IMR-90 (cell line): ENCODE data around the gene SERP2. TPM values are rescaled to one million over a fixed set of nuclear protein-coding genes. Genes with fewer than 3 reads are reported as not detected.

Experiments
- ATAC-seq: fragments of 200-7000 bp; cut with Tn5 transposase; 2 replicates; pipeline ENCODE4 v1.9.1; 2020; ENCODE audit warnings: low read depth, mild to moderate bottlenecking, moderate library complexity
- BruUV-seq: library from RNA; stranded (reverse); fragments of 400-500 nt; replicated peaks from 2 replicates; lab custom pipeline; 2021; lab: Mats Ljungman, UMichigan
- CTCF ChIA-PET: fragments of 300-600 bp; formaldehyde crosslinking; extraction: SDS; loops from one replicate; lab custom pipeline; 2021; ENCODE audit warnings: antibody characterized with exemption; lab: Yijun Ruan, JAX
- POLR2A ChIA-PET: fragments of 300-600 bp; sonication (Branson Sonifier 250); formaldehyde crosslinking; loops from one replicate; lab custom pipeline; 2022; ENCODE audit warnings: antibody characterized with exemption; ENCODE audit not compliant: unreplicated experiment; lab: Charles Lee
- DNase-seq: peaks from one replicate; pipeline ENCODE4 v3.0.0; 2013
- H2AFZ ChIP-seq: replicated peaks from 2 replicates; pipeline ENCODE3; 2013; ENCODE audit warnings: low read length, mild to moderate bottlenecking; ENCODE audit not compliant: poor library complexity
- H2AK5ac ChIP-seq: 2 replicates; pipeline ENCODE4 v1.6.1; 2013; ENCODE audit warnings: low read depth, low read length, inconsistent platforms
- H2AK9ac ChIP-seq: replicated peaks from 2 replicates; pipeline ENCODE3; 2013; ENCODE audit warnings: mild to moderate bottlenecking, low read depth, low read length, moderate library complexity; ENCODE audit not compliant: poor library complexity
- H2BK120ac ChIP-seq: 2 replicates; pipeline ENCODE4 v1.6.1; 2013; ENCODE audit warnings: low read depth, low read length, inconsistent platforms
- H2BK15ac ChIP-seq: 3 replicates; pipeline ENCODE4 v1.6.1; 2013; ENCODE audit warnings: low read depth, low read length, inconsistent platforms
- H2BK20ac ChIP-seq: 2 replicates; pipeline ENCODE4 v1.6.1; 2013; ENCODE audit warnings: low read depth, mild to moderate bottlenecking, inconsistent platforms, low read length, moderate library complexity
- H2BK5ac ChIP-seq: 2 replicates; pipeline ENCODE4 v1.6.1; 2013; ENCODE audit warnings: mild to moderate bottlenecking, low read depth, low read length, inconsistent platforms; ENCODE audit not compliant: poor library complexity, severe bottlenecking
- H3K14ac ChIP-seq: replicated peaks from 2 replicates; pipeline ENCODE4 v1.6.1; 2013; ENCODE audit warnings: low read depth, low read length, inconsistent platforms
- H3K18ac ChIP-seq: 2 replicates; pipeline ENCODE4 v1.6.1; 2013; ENCODE audit warnings: low read depth, low read length, control low read depth
- H3K23ac ChIP-seq: 2 replicates; pipeline ENCODE4 v1.6.1; 2013; ENCODE audit warnings: low read depth, low read length, inconsistent platforms
- H3K27ac ChIP-seq: 2 replicates; pipeline ENCODE4 v1.5.1; 2013; ENCODE audit warnings: mild to moderate bottlenecking, control low read depth, low read length; ENCODE audit not compliant: insufficient read depth
- H3K27me3 ChIP-seq: 2 replicates; pipeline ENCODE4 v1.6.1; 2013; ENCODE audit warnings: low read length; ENCODE audit not compliant: control insufficient read depth, insufficient read depth
- H3K36me3 ChIP-seq: 2 replicates; pipeline ENCODE4 v1.6.1; 2013; ENCODE audit warnings: low read length, mixed read lengths; ENCODE audit not compliant: control insufficient read depth, insufficient read depth
- H3K4ac ChIP-seq: 2 replicates; pipeline ENCODE4 v1.6.1; 2013; ENCODE audit warnings: low read depth, low read length, inconsistent platforms
- H3K4me1 ChIP-seq: 2 replicates; pipeline ENCODE4 v1.6.1; 2013; ENCODE audit warnings: low read length, mixed read lengths; ENCODE audit not compliant: control insufficient read depth, insufficient read depth
- H3K4me2 ChIP-seq: 2 replicates; pipeline ENCODE4 v1.6.1; 2013; ENCODE audit warnings: low read depth, mild to moderate bottlenecking, control low read depth, low read length, moderate library complexity
- H3K4me3 ChIP-seq: 2 replicates; pipeline ENCODE4 v1.5.1; 2013; ENCODE audit warnings: low read depth, mild to moderate bottlenecking, control low read depth, low read length, moderate library complexity; ENCODE audit not compliant: insufficient read depth
- H3K56ac ChIP-seq: 2 replicates; pipeline ENCODE4 v1.6.1; 2013; ENCODE audit warnings: low read length, inconsistent platforms; ENCODE audit not compliant: insufficient read depth; ENCODE audit errors: extremely low read depth
- H3K79me1 ChIP-seq, 2 experiments: 2 replicates each; pipeline ENCODE4 v1.6.1; 2013; ENCODE audit warnings: low read length in 2 of 2, inconsistent platforms in 1 of 2, low read depth in 1 of 2
- H3K9ac ChIP-seq: 2 replicates; pipeline ENCODE4 v1.6.1; 2013; ENCODE audit warnings: low read depth, low read length, control low read depth
- H3K9me1 ChIP-seq: 2 replicates; pipeline ENCODE4 v1.6.1; 2013; ENCODE audit warnings: low read length, inconsistent platforms; ENCODE audit not compliant: insufficient read depth
- H3K9me3 ChIP-seq: 2 replicates; pipeline ENCODE4 v1.6.1; 2013; ENCODE audit warnings: low read length; ENCODE audit not compliant: control insufficient read depth, insufficient read depth
- H4K20me1 ChIP-seq: 2 replicates; pipeline ENCODE4 v1.6.1; 2013; ENCODE audit warnings: low read length, inconsistent platforms; ENCODE audit not compliant: insufficient read depth
- H4K5ac ChIP-seq: 2 replicates; pipeline ENCODE4 v1.6.1; 2013; ENCODE audit warnings: mild to moderate bottlenecking, low read depth, low read length, control low read depth
- H4K8ac ChIP-seq, 2 experiments: 2 replicates each; pipeline ENCODE4 v1.6.1; 2013; ENCODE audit warnings: low read depth in 2 of 2, low read length in 2 of 2, control low read depth in 1 of 2, inconsistent platforms in 1 of 2
- H4K91ac ChIP-seq: 2 replicates; pipeline ENCODE4 v1.6.1; 2013; ENCODE audit warnings: low read depth, low read length, inconsistent platforms; ENCODE audit not compliant: insufficient read depth
- BHLHE40 ChIP-seq: fragments of 150-350 bp; IDR thresholded peaks from 2 replicates; pipeline ENCODE4 v1.6.1; 2016; ENCODE audit warnings: mild to moderate bottlenecking, low read depth, low read length
- CEBPB ChIP-seq: IDR thresholded peaks from 2 replicates; pipeline ENCODE4 v1.6.1; 2012; ENCODE audit warnings: low read depth, low read length, improper control_type of control experiment
- MXI1 ChIP-seq: IDR thresholded peaks from 2 replicates; pipeline ENCODE4 v1.6.1; 2012; ENCODE audit warnings: low read depth, mild to moderate bottlenecking, low read length, moderate library complexity, borderline replicate concordance
- POLR2A ChIP-seq: IDR thresholded peaks from 2 replicates; pipeline ENCODE4 v1.6.1; 2012; ENCODE audit warnings: mild to moderate bottlenecking, low read depth, low read length
- RAD21 ChIP-seq: IDR thresholded peaks from 2 replicates; pipeline ENCODE4 v1.6.1; 2012; ENCODE audit warnings: low read length, improper control_type of control experiment
- RCOR1 ChIP-seq: IDR thresholded peaks from 2 replicates; pipeline ENCODE4 v1.6.1; 2012; ENCODE audit warnings: mild to moderate bottlenecking, low read length, improper control_type of control experiment; ENCODE audit not compliant: insufficient replicate concordance
- RFX5 ChIP-seq: IDR thresholded peaks from 2 replicates; pipeline ENCODE4 v1.8.0; 2012; ENCODE audit warnings: low read depth, mild to moderate bottlenecking, low read length, moderate library complexity
- SMC3 ChIP-seq: fragments of 150-350 bp; IDR thresholded peaks from 2 replicates; pipeline ENCODE4 v1.6.1; 2016; ENCODE audit warnings: low read depth, mild to moderate bottlenecking, antibody characterized with exemption, low read length, moderate library complexity
- WGBS, 2 experiments: methylation state at CpG; one replicate each; pipeline versions ENCODE4 v1.1.5 to v1.1.7; 2013; ENCODE audit warnings: missing lambda C conversion rate in 2 of 2; ENCODE audit not compliant: insufficient read length in 1 of 2; ENCODE audit errors: extremely low coverage in 2 of 2; 5-methylcytosine and 5-hydroxymethylcytosine counted together
- dilution Hi-C: fragments of 300-500 bp; cut with HindIII; formaldehyde crosslinking; loops from one replicate; pipeline ENCODE4 v1.14.3; 2018; ENCODE audit warnings: low sequenced_read_pairs; ENCODE audit not compliant: unreplicated experiment
- in situ Hi-C: fragments of 300-500 bp; cut with MboI; formaldehyde crosslinking; loops from 3 replicates; pipeline ENCODE4 v1.14.3; 2019; ENCODE audit warnings: low sequenced_read_pairs, inconsistent platforms, mixed read lengths
- intact Hi-C: fragments of 100-400 bp; cut with micrococcal nuclease; formaldehyde crosslinking; loops from 2 replicates; pipeline ENCODE4 v1.10.0; 2022
- polyA plus RNA-seq, 3 experiments: library from polyadenylated mRNA; depleted of rRNA; stranded (reverse); fragments of >200 nt; gene quantifications; 2 replicates each; pipeline ENCODE4 v1.2.3, GENCODE V29; 2012; ENCODE audit warnings: low replicate concordance in 1 of 3
- total RNA-seq: library from RNA; depleted of rRNA; stranded (reverse); fragments of >200 nt; gene quantifications from 2 replicates; pipeline ENCODE4 v1.2.3, GENCODE V29; 2012
- TF ChIP-seq, protein P1 (sequence below): conservative IDR thresholded peaks from 2 replicates; pipeline ENCODE4 v1.5.1; 2012; ENCODE audit warnings: mild to moderate bottlenecking, low read depth, low read length, improper control_type of control experiment
- TF ChIP-seq, protein P2 (sequence below): fragments of 150-350 bp; IDR thresholded peaks from 2 replicates; pipeline ENCODE4 v1.6.1; 2017; ENCODE audit warnings: mild to moderate bottlenecking, antibody characterized with exemption, low read length, low read depth

Gene SERP2
- total and polyA plus RNA-seq, 2 of the 4 experiments (the other 2 are of a cell fraction) = 0.54 to 1.4 TPM

DNA sequence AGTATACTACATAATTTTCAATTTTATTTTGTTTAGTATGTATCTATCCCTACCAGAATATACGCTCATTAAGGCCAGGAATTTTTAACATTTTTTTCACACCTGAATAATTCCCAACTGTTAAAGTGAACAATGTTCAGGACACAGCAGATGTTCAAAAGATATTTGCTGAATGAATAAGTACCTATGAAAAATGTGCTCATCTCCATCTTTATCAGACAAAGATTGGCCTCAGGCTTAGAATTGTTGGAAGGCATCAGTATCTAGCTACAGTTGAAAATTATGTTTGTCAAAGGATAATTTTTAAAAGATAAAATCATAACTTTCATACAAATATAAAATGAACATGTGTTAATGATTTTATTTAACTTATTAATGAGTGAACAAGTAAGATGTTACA lies 30.9 kb upstream of the SERP2 start:
- Histone ChIP-seq H3K23ac (no peak overlapping the region), H2AK9ac (no peak overlapping the region), H2BK120ac (no peak overlapping the region), H3K79me1 (no peaks in the 10 kb centered on the region), H4K5ac (no peak overlapping the region), H2AFZ (no peak overlapping the region), H2AK5ac (no peak overlapping the region), H3K4me2 (no peak overlapping the region), H2BK5ac (no peak overlapping the region), H2BK20ac (no peak overlapping the region), H3K27ac (no peak overlapping the region), H3K27me3 (0 out of 2 replicates have a peak, but pooled peaks cover 3% of the 10 kb centered on the region), H4K20me1 (no peaks in the 10 kb centered on the region), H3K18ac (no peak overlapping the region), H2BK15ac (no peak overlapping the region), H4K8ac (no peak overlapping the region), H3K9me3 (peaks cover 4% of the 10 kb centered on the region), H3K36me3 (no peaks in the 10 kb centered on the region), H3K14ac (no peak overlapping the region), H3K9me1 (no peaks in the 10 kb centered on the region), H4K91ac (no peak overlapping the region), H3K4me1 (no peaks in the 10 kb centered on the region), H3K4me3 (no peak overlapping the region), H3K56ac (no peak overlapping the region), H3K9ac (no peak overlapping the region), H3K4ac (no peak overlapping the region)
- ChIA-PET CTCF (no interaction called here), POLR2A (no interaction called here)
- no peak for ATAC-seq
- intact Hi-C loops (no loop called here), in situ Hi-C loops (no loop called here), dilution Hi-C loops (no loop called here)
- BruUV-seq = no TSS peak
- DNase-seq = no peak
- TF ChIP-seq POLR2A (no peak), CEBPB (no peak), MXI1 (no peak), BHLHE40 (no peak), SMC3 (no peak), RFX5 (no peak), RCOR1 (no peak), RAD21 (no peak)
- TF ChIP-seq, protein P1, sequence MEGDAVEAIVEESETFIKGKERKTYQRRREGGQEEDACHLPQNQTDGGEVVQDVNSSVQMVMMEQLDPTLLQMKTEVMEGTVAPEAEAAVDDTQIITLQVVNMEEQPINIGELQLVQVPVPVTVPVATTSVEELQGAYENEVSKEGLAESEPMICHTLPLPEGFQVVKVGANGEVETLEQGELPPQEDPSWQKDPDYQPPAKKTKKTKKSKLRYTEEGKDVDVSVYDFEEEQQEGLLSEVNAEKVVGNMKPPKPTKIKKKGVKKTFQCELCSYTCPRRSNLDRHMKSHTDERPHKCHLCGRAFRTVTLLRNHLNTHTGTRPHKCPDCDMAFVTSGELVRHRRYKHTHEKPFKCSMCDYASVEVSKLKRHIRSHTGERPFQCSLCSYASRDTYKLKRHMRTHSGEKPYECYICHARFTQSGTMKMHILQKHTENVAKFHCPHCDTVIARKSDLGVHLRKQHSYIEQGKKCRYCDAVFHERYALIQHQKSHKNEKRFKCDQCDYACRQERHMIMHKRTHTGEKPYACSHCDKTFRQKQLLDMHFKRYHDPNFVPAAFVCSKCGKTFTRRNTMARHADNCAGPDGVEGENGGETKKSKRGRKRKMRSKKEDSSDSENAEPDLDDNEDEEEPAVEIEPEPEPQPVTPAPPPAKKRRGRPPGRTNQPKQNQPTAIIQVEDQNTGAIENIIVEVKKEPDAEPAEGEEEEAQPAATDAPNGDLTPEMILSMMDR = no peak
- TF ChIP-seq, protein P2, sequence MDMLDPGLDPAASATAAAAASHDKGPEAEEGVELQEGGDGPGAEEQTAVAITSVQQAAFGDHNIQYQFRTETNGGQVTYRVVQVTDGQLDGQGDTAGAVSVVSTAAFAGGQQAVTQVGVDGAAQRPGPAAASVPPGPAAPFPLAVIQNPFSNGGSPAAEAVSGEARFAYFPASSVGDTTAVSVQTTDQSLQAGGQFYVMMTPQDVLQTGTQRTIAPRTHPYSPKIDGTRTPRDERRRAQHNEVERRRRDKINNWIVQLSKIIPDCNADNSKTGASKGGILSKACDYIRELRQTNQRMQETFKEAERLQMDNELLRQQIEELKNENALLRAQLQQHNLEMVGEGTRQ = no peak
- no CpG with 5 or more reads among the region's 1 CpG for WGBS, 2 experiments
